Stomach (tissue), 4 donors: ENCODE data around the gene CHMP1A.

Experiments
- CTCF ChIP-seq, 7 experiments: fragments of 450-650 bp in 4 of 7; fragments of 200-600 bp in 3 of 7; sonication (generic) in 3 of 7; IDR thresholded peaks; one replicate each; pipeline ENCODE4 v1.5.1; 2016 to 2019; ENCODE audit warnings: antibody characterized with exemption in 7 of 7, control low read depth in 2 of 7, mild to moderate bottlenecking in 1 of 7
- EP300 ChIP-seq: sonication (generic); formaldehyde crosslinking; IDR thresholded peaks from one replicate; pipeline ENCODE4 v1.6.1; 2017; ENCODE audit warnings: antibody characterized with exemption
- POLR2A ChIP-seq, 4 donors: fragments of 450-650 bp; IDR thresholded peaks; one replicate each; pipeline ENCODE4 v1.6.1; 2016; ENCODE audit warnings: antibody characterized with exemption in 4 of 4, control low read depth in 2 of 4, mild to moderate bottlenecking in 1 of 4, moderate library complexity in 1 of 4
- POLR2AphosphoS5 ChIP-seq, 3 donors: sonication (generic); formaldehyde crosslinking; IDR thresholded peaks; one replicate each; pipeline ENCODE4 v1.6.1; 2016; ENCODE audit warnings: antibody characterized with exemption in 3 of 3

GRCh38 chr16:89691231-89691985 is 33.9 kb upstream of the CHMP1A start:
- TF ChIP-seq CTCF (IDR thresholded peaks at IDR 0.05) (no peak), POLR2A (IDR thresholded peaks at IDR 0.05) (no peak), EP300 (no peak), POLR2AphosphoS5 (IDR thresholded peaks at IDR 0.05) (no peak)
